GM21717 (cell line): ENCODE results near the gene NUP205.

Experiments used
- ATAC-seq: cut with Tn5 transposase; IDR thresholded peaks from one replicate; pipeline ENCODE4 v1.9.1; 2021; ENCODE audit warnings: mild to moderate bottlenecking, moderate library complexity; ENCODE audit not compliant: unreplicated experiment

NUP205 gene

DNA sequence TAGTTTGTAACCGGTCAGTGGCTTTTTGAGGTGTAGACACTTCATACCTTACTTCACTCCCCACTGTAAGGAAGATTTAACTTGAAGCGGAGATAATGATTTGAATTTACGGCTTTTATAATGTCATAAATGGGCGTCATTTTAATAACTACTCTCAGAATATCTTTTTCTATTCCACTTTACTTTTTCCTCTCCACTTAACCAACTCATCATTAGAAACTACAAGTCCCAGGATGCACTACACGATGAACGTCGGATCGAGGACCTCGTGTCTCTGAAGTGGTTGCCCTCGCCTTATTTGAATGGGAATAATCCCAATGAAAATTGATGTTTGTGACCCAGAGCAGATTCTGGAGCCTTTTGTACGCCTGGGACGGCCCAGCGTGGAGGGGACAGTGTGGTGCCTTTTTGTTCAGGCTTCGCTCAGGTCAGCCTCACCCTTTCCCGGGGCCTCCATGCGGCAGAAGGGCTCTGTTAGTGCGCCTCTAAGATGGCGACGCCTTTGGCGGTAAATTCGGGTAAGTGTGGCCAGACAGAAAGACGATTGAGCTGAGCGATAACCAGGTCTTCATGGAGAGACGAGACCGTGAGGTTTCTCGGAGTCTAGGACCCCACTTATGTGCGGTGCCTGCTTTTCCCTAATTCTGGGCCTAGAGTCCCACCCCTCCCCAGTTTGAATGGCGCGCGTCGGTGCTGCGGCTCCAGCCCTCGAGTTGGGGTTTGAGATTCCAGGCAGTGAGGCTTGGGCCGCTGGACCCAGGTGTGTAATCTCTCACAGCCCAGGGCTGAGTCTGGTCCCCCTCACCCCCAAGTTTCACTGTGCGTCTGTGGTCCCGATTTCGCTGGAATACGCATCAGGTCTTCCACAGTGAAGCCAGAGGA is at the start of gene NUP205:
Gene NUP205, plus strand, starts transcription at position 463 of the 882 bp plus-strand sequence. Its CDS starts 28 bp downstream, at position 491.
- ATAC-seq: peak; percentile 79

DNA sequence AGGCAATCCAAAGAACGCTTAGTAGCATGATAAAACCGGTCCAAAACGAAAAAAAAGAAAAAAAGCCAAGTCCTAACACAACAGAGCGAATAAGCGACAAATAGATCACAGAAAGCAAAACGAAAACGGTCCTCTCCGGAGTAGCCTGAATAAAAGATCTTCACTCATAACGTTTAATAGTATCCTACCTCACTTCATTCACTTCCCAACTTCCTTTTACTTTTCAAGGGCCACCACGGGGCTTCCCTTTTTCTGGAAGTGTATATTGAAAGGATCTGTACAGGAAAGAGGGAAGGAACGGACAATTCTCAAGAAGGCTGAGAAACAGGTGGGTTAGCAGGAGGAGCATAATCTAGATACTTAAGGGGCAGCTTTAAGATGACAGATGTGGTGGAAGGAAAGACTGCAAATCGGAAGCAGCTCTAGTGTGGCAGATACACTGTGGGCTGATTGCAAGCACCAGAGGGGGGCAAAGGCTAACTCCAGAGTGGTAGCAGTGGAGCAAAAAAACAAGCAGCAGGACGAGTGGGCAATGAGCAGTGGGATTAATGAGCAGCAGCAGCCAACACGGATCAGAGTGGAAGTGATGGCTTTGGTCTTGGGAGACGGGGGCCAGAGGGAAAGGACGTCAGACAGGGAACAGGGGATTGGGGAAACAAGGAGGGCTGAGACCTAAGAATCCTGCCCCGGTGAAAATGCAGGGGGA is 48.7 kb upstream of the NUP205 start:
- peak; percentile 24 for ATAC-seq

DNA sequence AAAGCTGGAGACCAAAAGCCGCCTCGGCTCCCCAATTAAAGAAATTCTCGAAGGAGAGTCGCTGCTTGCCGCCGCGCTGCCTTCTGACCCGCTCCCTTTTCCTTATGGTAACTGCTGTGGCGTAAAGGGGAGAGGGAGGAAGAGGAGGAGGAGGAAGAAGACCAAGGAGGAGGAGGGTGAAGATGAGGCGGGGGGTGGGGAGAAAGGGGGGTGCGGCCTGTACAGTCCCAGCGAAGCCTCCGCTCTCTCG is 48.2 kb upstream of the NUP205 start:
- ATAC-seq: no peak

DNA sequence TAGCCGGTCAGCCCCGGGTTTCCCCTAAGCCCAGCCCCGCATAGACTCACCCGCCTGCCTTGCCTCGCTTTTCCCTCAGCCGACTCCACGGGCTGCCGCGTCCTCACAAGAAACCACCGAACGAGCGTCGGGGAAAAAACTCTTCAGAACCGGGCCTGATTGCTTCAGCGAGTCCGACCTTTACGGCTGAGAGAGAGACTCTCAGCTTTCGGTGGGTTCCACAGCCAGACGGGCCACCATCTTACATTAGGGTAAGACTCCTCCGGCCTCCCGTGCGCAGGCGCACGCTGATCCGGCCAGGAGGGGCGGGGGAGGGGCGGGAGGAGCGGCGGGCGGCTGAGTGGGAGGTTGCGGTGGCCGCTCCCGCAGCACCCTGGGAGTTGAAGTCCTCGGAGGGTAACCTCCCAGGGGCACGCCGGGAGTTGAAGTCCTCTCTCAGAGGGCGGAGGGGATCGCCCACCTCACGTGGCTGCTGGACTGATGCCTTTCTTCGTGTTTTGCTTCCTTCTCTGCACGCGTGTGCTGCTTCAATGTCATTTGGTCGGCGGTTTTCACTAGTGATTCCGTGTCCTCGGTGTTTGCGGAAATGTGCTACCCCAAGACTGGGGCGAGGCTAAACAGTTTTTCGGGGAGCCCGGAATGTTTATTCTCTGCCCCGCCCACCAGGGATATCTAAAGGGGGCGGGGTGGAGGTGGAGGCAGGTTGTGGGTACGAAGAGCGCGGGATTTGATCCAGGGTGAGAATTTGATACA is 47.7 kb upstream of the NUP205 start, which contains the start of gene CNOT4:
Gene CNOT4, minus strand, starts transcription at position 264 of the 753 bp plus-strand sequence. CDS start 71,771 bp downstream, outside the sequence.
- peak; percentile 95 for ATAC-seq

DNA sequence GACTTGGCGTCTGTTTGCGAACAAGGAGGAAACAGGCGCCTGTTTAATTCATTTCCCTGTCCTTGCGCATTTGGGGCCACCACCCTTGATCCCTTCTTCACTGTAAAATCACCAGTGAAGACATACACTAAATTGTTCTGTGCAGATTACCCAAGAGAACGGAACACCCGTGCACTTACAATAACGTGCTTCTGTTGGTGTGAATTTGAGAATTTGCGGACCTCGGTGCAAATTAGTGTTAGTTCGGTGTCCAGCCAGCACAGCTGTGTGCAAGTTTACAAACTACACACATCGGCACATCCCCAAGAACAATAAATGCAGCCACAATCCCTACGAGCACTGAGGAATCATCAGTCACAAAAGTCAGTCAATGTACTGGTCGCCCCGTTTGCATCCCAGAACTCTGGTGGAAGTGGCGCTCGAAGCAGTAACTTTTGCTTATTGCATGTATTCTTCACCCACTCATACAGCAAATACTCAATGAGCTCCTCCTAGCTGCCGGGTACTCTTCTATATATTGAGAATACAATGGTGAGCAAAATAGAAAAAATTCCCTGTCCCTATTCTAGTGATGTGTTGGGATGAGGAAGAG is 47.0 kb upstream of the NUP205 start:
- ATAC-seq: no peak

DNA sequence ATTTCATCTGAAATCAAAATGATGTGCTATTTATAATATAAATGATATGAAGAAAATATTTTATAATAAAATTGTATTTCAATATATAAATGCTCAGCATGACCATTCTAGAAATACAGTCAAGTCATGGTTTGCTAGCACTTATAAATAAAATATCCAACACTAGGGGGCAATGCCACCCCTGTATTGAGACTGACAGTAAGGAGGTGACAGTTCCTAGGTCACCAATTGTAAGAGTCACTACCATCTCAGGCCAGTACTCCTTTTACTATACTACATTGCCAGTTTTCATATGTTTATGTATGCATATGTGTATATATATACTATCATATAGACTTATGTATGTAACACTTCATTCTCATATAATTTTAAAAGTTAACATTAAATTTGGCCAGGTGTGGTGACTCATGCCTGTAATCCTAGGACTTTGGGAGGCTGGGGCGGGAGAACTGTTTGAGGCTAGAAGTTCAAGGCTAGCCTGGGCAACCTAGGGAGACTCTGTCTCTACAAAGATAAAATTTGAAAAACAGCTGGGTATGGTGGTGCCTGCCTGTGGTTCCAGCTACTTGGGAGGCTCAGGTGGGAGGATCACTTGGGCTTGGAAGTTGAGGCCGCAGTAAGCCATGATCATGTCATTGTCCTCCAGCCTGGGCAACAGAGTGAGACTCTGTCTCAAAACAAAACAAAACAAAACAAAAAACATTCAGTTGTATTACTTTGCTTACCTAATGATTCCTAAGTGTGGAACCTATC is 45.4 kb upstream of the NUP205 start:
- peak; percentile 29 for ATAC-seq

DNA sequence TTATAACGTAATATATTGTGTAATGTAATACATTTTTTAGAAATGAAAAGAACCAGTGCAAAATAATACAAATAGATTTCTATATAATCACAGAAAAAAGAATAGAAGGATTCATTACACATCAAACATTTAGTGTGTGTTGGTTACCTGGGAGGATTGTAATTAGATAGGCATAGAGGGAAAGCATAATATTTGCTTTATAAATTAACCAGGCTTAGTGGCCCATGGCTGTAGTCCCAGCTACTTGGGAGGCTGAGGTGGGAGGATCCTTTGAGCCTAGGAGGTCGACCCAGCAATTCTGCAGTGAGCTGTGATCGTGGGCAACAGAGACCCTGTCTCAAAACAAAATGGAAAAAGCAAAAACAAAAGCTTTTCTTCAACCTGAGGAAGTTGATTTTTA is 42.9 kb upstream of the NUP205 start:
- no peak for ATAC-seq

GRCh38 chr7:135517060-135517459 is 40.7 kb upstream of the NUP205 start:
- ATAC-seq: no peak

GRCh38 chr7:135518748-135519147 is 39.0 kb upstream of the NUP205 start:
- ATAC-seq: no peak

DNA sequence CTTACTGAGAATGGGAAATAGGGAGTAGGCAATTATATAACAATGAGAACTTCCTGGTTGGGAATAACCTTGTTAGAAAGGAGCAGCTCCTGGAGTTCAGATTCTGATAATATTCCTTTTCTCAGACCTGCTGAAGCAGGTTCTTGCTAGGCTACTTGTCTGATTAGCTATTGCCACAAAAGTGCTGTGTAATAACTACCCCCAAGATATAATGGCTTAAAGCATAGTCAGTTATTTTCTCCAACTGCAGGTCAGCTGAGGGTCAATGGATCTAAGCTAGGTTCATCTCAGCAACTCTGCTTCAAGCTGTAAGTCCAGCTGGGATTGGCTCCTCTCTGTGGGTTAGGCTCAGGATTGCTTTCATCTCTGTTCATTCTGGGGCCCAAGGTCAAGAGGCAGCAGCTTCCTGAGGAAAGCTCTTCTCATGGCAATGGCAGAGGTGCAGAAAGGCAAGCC is 38.5 kb upstream of the NUP205 start:
- ATAC-seq: no peak

DNA sequence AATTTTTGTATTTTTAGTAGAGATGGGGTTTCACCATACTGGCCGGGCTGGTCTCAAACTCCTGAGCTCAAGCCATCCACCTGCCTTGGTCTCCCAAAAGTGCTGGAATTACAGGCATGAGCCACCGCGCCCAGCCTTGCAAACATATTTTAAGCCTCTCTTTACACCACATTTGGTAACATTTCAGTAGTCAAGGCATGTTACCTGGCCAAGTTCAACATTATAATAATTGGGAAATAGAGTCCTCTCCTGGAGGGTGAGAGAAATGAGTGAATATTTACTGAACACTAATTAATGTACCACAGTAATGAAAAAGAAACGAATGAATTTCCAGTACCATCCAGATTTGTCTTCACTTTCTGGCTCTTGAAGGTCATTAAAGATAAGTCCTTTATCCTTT is 37.8 kb upstream of the NUP205 start:
- ATAC-seq: no peak

GRCh38 chr7:135522509-135522908 is 35.2 kb upstream of the NUP205 start:
- ATAC-seq: no peak

- ATAC-seq: no peak
Observed at GRCh38 chr7:135523146-135523545, 34.6 kb upstream of the NUP205 start.

DNA sequence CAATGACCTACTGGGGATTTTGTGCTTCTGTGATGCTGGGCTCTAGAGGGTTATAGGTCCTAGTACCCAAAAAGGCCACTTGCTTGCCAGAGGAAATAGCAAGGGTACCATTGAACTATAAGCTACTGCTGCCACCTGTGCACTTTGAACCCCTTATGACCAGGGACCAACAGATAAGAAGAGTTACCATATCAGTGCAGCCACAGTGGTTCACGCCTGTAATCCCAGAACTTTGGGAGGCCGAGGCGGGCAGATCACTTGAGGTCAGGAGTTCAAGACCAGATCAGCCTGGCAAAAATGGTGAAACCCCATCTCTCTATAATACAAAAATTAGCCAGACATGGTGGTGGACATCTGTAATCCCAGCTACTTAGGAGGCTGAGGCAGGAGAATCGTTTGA is 32.3 kb upstream of the NUP205 start:
- ATAC-seq: no peak

DNA sequence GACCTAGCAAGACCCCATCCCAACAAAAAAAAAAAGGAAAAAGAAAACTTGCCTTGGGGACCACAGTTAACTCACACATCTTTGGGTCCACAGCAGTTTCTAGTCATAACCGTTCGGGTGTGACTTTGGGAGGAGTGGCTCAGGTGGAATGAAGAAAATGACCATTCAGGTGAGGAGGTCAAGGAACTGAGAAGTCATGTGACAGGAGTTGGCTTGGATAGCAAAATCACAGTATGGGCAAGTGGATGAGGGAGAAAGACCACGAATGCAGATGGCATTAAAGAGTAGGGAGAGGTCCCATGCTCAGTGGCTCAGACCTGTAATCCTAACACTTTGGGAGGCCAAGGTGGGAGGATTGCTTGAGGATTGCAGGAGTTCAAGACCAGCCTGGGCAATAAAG is 30.7 kb upstream of the NUP205 start:
- ATAC-seq: no peak

GRCh38 chr7:135536150-135536549 is 21.6 kb upstream of the NUP205 start:
- no peak for ATAC-seq

- no peak for ATAC-seq
Observed at GRCh38 chr7:135537453-135537852, 20.3 kb upstream of the NUP205 start.

DNA sequence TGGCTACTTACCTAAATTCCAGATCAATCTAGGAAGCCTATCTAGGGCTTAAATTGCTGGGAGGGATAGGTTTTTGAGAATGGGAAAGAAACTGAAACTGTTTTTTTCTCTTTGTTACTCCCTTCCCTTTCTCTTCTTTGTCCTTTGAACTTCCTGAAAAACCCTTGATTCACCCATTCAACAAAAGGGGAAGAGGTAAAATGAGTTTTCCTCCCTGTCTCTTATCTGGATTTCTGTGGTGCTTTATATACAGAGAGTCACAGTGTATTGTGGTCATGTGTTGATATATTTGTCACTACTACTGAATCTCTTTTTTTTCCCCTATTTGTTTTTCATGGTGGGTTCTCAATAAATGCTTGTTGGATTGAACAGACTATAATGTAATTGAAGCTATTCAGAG is 19.8 kb upstream of the NUP205 start:
- no peak for ATAC-seq

DNA sequence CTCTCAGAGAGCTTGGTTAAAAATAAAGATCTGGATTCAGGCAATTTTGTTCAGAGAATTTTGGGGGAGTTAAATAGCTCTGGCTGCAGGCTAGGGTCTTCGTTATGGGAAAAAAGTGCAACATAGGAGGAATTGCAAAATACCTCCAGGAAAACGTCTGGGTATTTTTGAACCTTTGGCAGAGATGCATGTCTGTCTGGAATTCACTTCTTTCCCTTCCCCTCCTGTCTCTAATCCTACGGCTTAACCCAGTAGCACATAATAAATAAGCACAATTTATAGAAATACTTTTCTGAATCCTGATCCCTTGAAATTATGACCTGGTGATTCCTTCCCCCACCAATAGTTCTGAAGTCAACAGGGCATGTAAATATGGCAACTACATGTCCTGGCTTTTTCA is 19.3 kb upstream of the NUP205 start:
- ATAC-seq: no peak

DNA sequence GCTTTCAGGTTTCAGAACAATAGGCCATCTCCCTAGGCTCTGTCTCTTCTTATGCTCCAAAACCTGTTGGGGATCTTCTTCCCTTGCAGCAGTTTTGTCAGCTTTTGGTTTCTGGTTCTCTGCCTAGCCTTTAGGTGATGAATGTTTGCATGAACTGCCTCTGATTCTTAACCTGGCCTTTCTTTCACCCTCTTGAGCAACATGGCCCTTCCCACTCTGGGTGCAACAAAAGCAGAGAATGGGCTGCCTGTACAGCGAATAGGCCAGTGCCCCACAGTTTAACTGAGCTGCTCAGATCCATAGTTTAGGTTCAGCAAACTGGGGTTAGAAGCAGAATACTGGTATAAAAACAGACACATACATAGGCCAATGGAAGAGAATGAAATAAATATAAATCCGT is 18.1 kb upstream of the NUP205 start:
- ATAC-seq: no peak
